ENCODE data around the gene CR1. TPM values are rescaled to one million over a fixed set of nuclear protein-coding genes. Genes with fewer than 3 reads are reported as not detected.

CR1 gene
- total RNA-seq, 1 experiment from 2014 or later = 0.13 TPM

DNA sequence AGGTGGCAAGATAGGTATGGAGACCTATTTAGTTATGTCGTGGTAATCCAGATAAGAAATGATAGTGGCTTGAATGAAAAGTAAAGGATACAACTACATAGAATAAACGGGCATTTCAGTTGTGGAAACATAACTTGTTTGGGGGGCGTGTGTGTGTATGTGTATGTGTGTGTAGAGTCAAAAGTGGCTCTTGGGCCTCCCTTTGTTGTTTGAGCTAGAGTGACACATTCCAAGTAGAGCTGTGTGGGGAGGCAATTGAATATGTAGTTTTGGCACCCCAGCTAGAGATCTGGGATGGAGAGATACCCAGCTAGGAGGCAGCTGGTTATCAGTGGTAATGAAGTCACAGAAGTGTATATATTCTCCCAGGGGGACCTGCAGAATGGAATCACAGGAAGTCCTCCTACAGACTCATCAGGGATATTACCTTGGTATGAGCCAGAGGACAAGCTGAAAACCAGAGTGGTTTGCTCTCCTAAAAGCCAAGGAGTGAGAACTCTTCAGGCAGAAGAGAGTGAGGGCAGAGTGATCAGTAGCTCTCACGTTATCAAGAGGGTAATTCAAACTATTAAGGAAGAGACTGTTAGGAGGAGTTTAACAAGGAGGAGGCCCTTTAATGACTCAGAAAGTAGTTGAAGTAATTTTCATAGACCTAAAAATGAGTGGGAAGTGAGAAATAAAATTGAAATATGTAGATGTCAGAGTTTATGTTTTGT lies 154.1 kb downstream of the CR1 start:
- DNase-seq (ENCODE audit: low spot score) (no peak), ATAC-seq (no peak)
- H3K27ac Mint-ChIP-seq = peak overlapping the region; percentile 37; the same call in 1 of the 2 replicates
- POLR2A ChIA-PET = no interaction called here
- TF ChIP-seq SP1 (CRISPR knock-in tag; conservative IDR thresholded peaks at IDR 0.05) (no peak), ZNF317 (CRISPR knock-in tag; IDR thresholded peaks at IDR 0.05; ENCODE audit: borderline replicate concordance, low read depth) (no peak), ELF4 (CRISPR knock-in tag; IDR thresholded peaks at IDR 0.05; ENCODE audit: low read depth) (no peak), TP53 (CRISPR knock-in tag; IDR thresholded peaks at IDR 0.05) (no peak), ZNF263 (CRISPR knock-in tag; IDR thresholded peaks at IDR 0.05; ENCODE audit: low read depth) (no peak), ZNF671 (CRISPR knock-in tag; IDR thresholded peaks at IDR 0.05) (no peak)
- TF ChIP-seq, protein P1, sequence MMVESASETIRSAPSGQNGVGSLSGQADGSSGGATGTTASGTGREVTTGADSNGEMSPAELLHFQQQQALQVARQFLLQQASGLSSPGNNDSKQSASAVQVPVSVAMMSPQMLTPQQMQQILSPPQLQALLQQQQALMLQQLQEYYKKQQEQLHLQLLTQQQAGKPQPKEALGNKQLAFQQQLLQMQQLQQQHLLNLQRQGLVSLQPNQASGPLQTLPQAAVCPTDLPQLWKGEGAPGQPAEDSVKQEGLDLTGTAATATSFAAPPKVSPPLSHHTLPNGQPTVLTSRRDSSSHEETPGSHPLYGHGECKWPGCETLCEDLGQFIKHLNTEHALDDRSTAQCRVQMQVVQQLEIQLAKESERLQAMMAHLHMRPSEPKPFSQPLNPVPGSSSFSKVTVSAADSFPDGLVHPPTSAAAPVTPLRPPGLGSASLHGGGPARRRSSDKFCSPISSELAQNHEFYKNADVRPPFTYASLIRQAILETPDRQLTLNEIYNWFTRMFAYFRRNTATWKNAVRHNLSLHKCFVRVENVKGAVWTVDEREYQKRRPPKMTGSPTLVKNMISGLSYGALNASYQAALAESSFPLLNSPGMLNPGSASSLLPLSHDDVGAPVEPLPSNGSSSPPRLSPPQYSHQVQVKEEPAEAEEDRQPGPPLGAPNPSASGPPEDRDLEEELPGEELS (CRISPR knock-in tag; IDR thresholded peaks at IDR 0.05) = no peak
- no peaks in the 10 kb centered on the region for H3K9me3 Mint-ChIP-seq
- peaks cover 61% of the 10 kb centered on the region for H3K4me1 Mint-ChIP-seq
- CTCF ChIA-PET = interaction anchor here (1.7 to 2.3 kb wide), 2 partner anchors 22 to 29 kb away, joined by 8 to 15 read pairs; no protein-coding TSS in a partner anchor
- peaks cover 10% of the 10 kb centered on the region for H3K27me3 Mint-ChIP-seq (ENCODE audit: low read depth)
- H3K4me3 Mint-ChIP-seq = no peak overlapping the region
- H3K36me3 Mint-ChIP-seq = no peaks in the 10 kb centered on the region

DNA sequence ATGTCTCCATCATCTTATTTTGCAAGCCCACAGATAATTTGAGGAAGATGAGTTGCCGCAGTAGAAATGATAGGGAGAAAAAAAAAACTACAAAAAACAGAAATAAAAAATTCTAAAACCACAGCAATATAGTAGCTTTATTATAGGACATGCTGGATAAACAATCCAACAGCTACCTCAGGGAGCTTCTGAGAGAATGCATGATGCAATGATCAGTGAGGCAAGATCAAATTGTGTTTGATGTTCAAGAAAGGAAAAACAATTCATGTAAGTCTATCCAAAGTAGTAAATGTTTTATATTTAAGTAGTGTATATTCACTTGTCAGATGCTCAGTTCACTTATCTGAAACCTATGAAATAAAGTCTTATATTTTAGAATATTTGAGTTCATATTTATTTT lies 155.6 kb downstream of the CR1 start:
- no peak for ATAC-seq
- H3K36me3 Mint-ChIP-seq = peaks cover 9% of the 10 kb centered on the region
- H3K4me1 Mint-ChIP-seq = peaks cover 51% of the 10 kb centered on the region
- H3K9me3 Mint-ChIP-seq = peaks cover 4% of the 10 kb centered on the region
- no peak overlapping the region for H3K4me3 Mint-ChIP-seq
- H3K27me3 Mint-ChIP-seq (ENCODE audit: low read depth) = peaks cover 2% of the 10 kb centered on the region; the same call in 1 of the 2 replicates
- ChIA-PET CTCF (no interaction called here), POLR2A (no interaction called here)
- no peak for DNase-seq (ENCODE audit: low spot score)
- TF ChIP-seq NFATC4 (CRISPR knock-in tag; IDR thresholded peaks at IDR 0.05) (no peak), JUN (CRISPR knock-in tag; IDR thresholded peaks at IDR 0.05) (no peak), RORB (CRISPR knock-in tag; IDR thresholded peaks at IDR 0.05) (no peak), SMAD4 (CRISPR knock-in tag; IDR thresholded peaks at IDR 0.05) (no peak), ETV6 (CRISPR knock-in tag; IDR thresholded peaks at IDR 0.05) (no peak), TCF7 (CRISPR knock-in tag; IDR thresholded peaks at IDR 0.05; ENCODE audit: low read depth) (no peak), FOXP1 (CRISPR knock-in tag; IDR thresholded peaks at IDR 0.05; ENCODE audit: borderline replicate concordance) (no peak), ZNF317 (CRISPR knock-in tag; IDR thresholded peaks at IDR 0.05; ENCODE audit: borderline replicate concordance, low read depth) (no peak), ZNF232 (CRISPR knock-in tag; IDR thresholded peaks at IDR 0.05) (no peak), ATF1 (CRISPR knock-in tag; IDR thresholded peaks at IDR 0.05) (no peak), GABPB1 (CRISPR knock-in tag; IDR thresholded peaks at IDR 0.05) (no peak), CBFB (CRISPR knock-in tag; IDR thresholded peaks at IDR 0.05; ENCODE audit: low read depth) (no peak)
- TF ChIP-seq, protein P2, sequence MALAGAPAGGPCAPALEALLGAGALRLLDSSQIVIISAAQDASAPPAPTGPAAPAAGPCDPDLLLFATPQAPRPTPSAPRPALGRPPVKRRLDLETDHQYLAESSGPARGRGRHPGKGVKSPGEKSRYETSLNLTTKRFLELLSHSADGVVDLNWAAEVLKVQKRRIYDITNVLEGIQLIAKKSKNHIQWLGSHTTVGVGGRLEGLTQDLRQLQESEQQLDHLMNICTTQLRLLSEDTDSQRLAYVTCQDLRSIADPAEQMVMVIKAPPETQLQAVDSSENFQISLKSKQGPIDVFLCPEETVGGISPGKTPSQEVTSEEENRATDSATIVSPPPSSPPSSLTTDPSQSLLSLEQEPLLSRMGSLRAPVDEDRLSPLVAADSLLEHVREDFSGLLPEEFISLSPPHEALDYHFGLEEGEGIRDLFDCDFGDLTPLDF (CRISPR knock-in tag; IDR thresholded peaks at IDR 0.05) = no peak
- TF ChIP-seq, protein P3, sequence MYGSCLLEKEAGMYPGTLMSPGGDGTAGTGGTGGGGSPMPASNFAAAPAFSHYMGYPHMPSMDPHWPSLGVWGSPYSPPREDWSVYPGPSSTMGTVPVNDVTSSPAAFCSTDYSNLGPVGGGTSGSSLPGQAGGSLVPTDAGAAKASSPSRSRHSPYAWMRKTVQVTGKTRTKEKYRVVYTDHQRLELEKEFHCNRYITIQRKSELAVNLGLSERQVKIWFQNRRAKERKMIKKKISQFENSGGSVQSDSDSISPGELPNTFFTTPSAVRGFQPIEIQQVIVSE (CRISPR knock-in tag; IDR thresholded peaks at IDR 0.05; ENCODE audit: borderline replicate concordance) = no peak
- TF ChIP-seq, protein P4, sequence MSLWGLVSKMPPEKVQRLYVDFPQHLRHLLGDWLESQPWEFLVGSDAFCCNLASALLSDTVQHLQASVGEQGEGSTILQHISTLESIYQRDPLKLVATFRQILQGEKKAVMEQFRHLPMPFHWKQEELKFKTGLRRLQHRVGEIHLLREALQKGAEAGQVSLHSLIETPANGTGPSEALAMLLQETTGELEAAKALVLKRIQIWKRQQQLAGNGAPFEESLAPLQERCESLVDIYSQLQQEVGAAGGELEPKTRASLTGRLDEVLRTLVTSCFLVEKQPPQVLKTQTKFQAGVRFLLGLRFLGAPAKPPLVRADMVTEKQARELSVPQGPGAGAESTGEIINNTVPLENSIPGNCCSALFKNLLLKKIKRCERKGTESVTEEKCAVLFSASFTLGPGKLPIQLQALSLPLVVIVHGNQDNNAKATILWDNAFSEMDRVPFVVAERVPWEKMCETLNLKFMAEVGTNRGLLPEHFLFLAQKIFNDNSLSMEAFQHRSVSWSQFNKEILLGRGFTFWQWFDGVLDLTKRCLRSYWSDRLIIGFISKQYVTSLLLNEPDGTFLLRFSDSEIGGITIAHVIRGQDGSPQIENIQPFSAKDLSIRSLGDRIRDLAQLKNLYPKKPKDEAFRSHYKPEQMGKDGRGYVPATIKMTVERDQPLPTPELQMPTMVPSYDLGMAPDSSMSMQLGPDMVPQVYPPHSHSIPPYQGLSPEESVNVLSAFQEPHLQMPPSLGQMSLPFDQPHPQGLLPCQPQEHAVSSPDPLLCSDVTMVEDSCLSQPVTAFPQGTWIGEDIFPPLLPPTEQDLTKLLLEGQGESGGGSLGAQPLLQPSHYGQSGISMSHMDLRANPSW (CRISPR knock-in tag; conservative IDR thresholded peaks at IDR 0.05; ENCODE audit: low read depth) = no peak
- TF ChIP-seq, protein P5, sequence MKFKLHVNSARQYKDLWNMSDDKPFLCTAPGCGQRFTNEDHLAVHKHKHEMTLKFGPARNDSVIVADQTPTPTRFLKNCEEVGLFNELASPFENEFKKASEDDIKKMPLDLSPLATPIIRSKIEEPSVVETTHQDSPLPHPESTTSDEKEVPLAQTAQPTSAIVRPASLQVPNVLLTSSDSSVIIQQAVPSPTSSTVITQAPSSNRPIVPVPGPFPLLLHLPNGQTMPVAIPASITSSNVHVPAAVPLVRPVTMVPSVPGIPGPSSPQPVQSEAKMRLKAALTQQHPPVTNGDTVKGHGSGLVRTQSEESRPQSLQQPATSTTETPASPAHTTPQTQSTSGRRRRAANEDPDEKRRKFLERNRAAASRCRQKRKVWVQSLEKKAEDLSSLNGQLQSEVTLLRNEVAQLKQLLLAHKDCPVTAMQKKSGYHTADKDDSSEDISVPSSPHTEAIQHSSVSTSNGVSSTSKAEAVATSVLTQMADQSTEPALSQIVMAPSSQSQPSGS (CRISPR knock-in tag; IDR thresholded peaks at IDR 0.05; ENCODE audit: borderline replicate concordance, low read depth) = no peak
- TF ChIP-seq, protein P6, sequence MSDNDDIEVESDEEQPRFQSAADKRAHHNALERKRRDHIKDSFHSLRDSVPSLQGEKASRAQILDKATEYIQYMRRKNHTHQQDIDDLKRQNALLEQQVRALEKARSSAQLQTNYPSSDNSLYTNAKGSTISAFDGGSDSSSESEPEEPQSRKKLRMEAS (CRISPR knock-in tag; IDR thresholded peaks at IDR 0.05) = no peak
- TF ChIP-seq, protein P7, sequence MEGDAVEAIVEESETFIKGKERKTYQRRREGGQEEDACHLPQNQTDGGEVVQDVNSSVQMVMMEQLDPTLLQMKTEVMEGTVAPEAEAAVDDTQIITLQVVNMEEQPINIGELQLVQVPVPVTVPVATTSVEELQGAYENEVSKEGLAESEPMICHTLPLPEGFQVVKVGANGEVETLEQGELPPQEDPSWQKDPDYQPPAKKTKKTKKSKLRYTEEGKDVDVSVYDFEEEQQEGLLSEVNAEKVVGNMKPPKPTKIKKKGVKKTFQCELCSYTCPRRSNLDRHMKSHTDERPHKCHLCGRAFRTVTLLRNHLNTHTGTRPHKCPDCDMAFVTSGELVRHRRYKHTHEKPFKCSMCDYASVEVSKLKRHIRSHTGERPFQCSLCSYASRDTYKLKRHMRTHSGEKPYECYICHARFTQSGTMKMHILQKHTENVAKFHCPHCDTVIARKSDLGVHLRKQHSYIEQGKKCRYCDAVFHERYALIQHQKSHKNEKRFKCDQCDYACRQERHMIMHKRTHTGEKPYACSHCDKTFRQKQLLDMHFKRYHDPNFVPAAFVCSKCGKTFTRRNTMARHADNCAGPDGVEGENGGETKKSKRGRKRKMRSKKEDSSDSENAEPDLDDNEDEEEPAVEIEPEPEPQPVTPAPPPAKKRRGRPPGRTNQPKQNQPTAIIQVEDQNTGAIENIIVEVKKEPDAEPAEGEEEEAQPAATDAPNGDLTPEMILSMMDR (IDR thresholded peaks at IDR 0.05) = no peak
- no peak overlapping the region for H3K27ac Mint-ChIP-seq

Measured in WTC11 (cell line).